Measurements from ENCODE around the gene ZNF574. TPM values are rescaled to one million over a fixed set of nuclear protein-coding genes. Genes with fewer than 3 reads are reported as not detected.

The ZNF574 gene
- total and polyA plus RNA-seq, 2 of the 8 experiments (the other 6 are each of a cell fraction or from before 2014, with no cell fraction given), result 27.0 to 38.8 TPM

- no peak for TF ChIP-seq CTCF (IDR thresholded peaks at IDR 0.05; ENCODE audit: control extremely low read depth in 1 of 3, insufficient read depth in 1 of 3, low read depth in 1 of 3, low read length in 3 of 3)
- no peak for TF ChIP-seq TEAD4 (IDR thresholded peaks at IDR 0.05; ENCODE audit: low read depth, low read length)
- TF ChIP-seq SIRT6 (IDR thresholded peaks at IDR 0.05; ENCODE audit: low read length), result no peak
- no peak for TF ChIP-seq TCF12 (IDR thresholded peaks at IDR 0.05; ENCODE audit: low read depth, low read length)
- no peak for TF ChIP-seq BCL11A (IDR thresholded peaks at IDR 0.05; ENCODE audit: low read depth in 2 of 2, low read length in 2 of 2)
Observed at GRCh38 chr19:42129399-42130253, 53.7 kb downstream of the ZNF574 start (continued).
